GM18861 (cell line): ENCODE data around the gene PRRT4.

Experiments used
- ATAC-seq: cut with Tn5 transposase; IDR thresholded peaks from one replicate; pipeline ENCODE4 v1.9.1; 2021; ENCODE audit not compliant: unreplicated experiment

Gene PRRT4

GRCh38 chr7:128349466-128349825, 12.0 kb downstream of the PRRT4 start:
- no peak for ATAC-seq

GRCh38 chr7:128347647-128348097, 13.8 kb downstream of the PRRT4 start:
- ATAC-seq = no peak

- ATAC-seq = no peak
These were observed 17.1 kb downstream of the PRRT4 start for GRCh38 chr7:128344431-128344774.

- peak; percentile 90 for ATAC-seq
These were observed 17.7 kb downstream of the PRRT4 start, which contains the start of gene RBM28 for GRCh38 chr7:128343554-128344430. Gene RBM28, minus strand, starts transcription at chr7:128343908. Its CDS starts 115 bp downstream, at chr7:128343793.

- no peak for ATAC-seq
These were observed 19.8 kb downstream of the PRRT4 start for GRCh38 chr7:128341733-128342132.

- ATAC-seq = no peak
These were observed 25.8 kb downstream of the PRRT4 start for GRCh38 chr7:128335730-128336129.

- ATAC-seq = no peak
These were observed 37.2 kb downstream of the PRRT4 start for GRCh38 chr7:128324368-128324680.

GRCh38 chr7:128323459-128324367, 37.8 kb downstream of the PRRT4 start:
- no peak for ATAC-seq

- ATAC-seq = no peak
These were observed 38.5 kb downstream of the PRRT4 start for GRCh38 chr7:128323040-128323439.

- no peak for ATAC-seq
These were observed 39.3 kb downstream of the PRRT4 start for GRCh38 chr7:128322040-128322643.

- no peak for ATAC-seq
These were observed 40.5 kb downstream of the PRRT4 start for GRCh38 chr7:128321044-128321422.

- no peak for ATAC-seq
These were observed 42.8 kb downstream of the PRRT4 start for GRCh38 chr7:128318691-128319090.

GRCh38 chr7:128311013-128311412, 50.5 kb downstream of the PRRT4 start:
- ATAC-seq = no peak

GRCh38 chr7:128310499-128310898, 51.0 kb downstream of the PRRT4 start:
- no peak for ATAC-seq

GRCh38 chr7:128309976-128310375, 51.5 kb downstream of the PRRT4 start:
- ATAC-seq = no peak

- ATAC-seq = no peak
These were observed 52.4 kb downstream of the PRRT4 start for GRCh38 chr7:128309124-128309523.

GRCh38 chr7:128307061-128307460, 54.4 kb downstream of the PRRT4 start:
- ATAC-seq = no peak

GRCh38 chr7:128304212-128304611, 57.3 kb downstream of the PRRT4 start:
- ATAC-seq = no peak

- no peak for ATAC-seq
These were observed 57.8 kb downstream of the PRRT4 start for GRCh38 chr7:128303643-128304042.

- no peak for ATAC-seq
These were observed 58.4 kb downstream of the PRRT4 start for GRCh38 chr7:128303133-128303532.

GRCh38 chr7:128302139-128302538, 59.4 kb downstream of the PRRT4 start:
- no peak for ATAC-seq
